PC-3 (cell line): ENCODE results near the gene SCN1B.

Experiments used
- EZH2 ChIP-seq: fragments of 300-600 bp; sonication (generic); IDR thresholded peaks from one replicate; pipeline ENCODE4 v1.6.1; 2017; ENCODE audit warnings: antibody characterized with exemption, mild to moderate bottlenecking, low read length; ENCODE audit not compliant: unreplicated experiment
- TF ChIP-seq, protein P1 (sequence below): fragments of 300-600 bp; sonication (generic); conservative IDR thresholded peaks from 2 replicates; pipeline ENCODE4 v1.5.1; 2017; ENCODE audit warnings: antibody characterized with exemption, low read depth, mild to moderate bottlenecking, low read length

DNA sequence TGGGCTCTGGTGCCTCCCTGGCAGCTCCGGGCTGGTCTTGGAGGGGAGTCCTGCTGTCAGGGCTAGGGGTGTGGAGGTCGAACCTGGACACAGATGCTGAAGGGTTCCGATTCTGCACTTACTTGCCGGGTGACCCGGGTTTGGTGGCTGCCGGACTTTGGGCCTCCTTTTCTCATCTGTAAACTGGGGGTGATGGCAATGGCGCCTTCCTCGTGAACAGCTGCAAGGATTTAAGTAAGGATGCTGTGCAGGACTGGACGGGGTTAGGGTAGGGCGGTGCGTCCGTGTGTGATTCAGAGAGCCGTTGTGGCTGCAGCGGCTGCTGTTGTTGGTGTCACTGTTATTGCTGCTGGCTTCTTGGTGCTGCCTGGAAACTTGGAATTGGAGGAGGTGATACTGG lies 13.6 kb downstream of the SCN1B start:
- TF ChIP-seq, protein P1, sequence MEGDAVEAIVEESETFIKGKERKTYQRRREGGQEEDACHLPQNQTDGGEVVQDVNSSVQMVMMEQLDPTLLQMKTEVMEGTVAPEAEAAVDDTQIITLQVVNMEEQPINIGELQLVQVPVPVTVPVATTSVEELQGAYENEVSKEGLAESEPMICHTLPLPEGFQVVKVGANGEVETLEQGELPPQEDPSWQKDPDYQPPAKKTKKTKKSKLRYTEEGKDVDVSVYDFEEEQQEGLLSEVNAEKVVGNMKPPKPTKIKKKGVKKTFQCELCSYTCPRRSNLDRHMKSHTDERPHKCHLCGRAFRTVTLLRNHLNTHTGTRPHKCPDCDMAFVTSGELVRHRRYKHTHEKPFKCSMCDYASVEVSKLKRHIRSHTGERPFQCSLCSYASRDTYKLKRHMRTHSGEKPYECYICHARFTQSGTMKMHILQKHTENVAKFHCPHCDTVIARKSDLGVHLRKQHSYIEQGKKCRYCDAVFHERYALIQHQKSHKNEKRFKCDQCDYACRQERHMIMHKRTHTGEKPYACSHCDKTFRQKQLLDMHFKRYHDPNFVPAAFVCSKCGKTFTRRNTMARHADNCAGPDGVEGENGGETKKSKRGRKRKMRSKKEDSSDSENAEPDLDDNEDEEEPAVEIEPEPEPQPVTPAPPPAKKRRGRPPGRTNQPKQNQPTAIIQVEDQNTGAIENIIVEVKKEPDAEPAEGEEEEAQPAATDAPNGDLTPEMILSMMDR = no peak
- no peak for TF ChIP-seq EZH2
